Effector memory CD4-positive, alpha-beta T cell (primary cell): ENCODE data around the gene CFAP74.

Experiments
- DNase-seq, 3 donors: peaks; one replicate each; pipeline ENCODE4 v3.0.0-alpha.2; 2020
- H3K27ac ChIP-seq: 2 replicates; pipeline ENCODE4 v1.7.0; 2013; ENCODE audit warnings: mild to moderate bottlenecking, low read length, moderate library complexity; ENCODE audit not compliant: insufficient read depth, poor library complexity, severe bottlenecking
- H3K27me3 ChIP-seq: replicated peaks from 2 replicates; pipeline ENCODE4 v1.7.0; 2013; ENCODE audit warnings: mild to moderate bottlenecking, low read length; ENCODE audit not compliant: insufficient read depth, control insufficient read depth, poor library complexity, severe bottlenecking
- H3K36me3 ChIP-seq: 2 replicates; pipeline ENCODE4 v1.7.0; 2013; ENCODE audit warnings: mild to moderate bottlenecking, low read length, moderate library complexity; ENCODE audit not compliant: control insufficient read depth, insufficient read depth
- H3K4me1 ChIP-seq: 2 replicates; pipeline ENCODE4 v1.7.0; 2013; ENCODE audit warnings: low read length, mild to moderate bottlenecking; ENCODE audit not compliant: control insufficient read depth, insufficient read depth, poor library complexity, severe bottlenecking
- H3K4me3 ChIP-seq: 2 replicates; pipeline ENCODE4 v1.7.0; 2013; ENCODE audit warnings: low read length, low read depth, mild to moderate bottlenecking; ENCODE audit not compliant: insufficient read depth, poor library complexity, severe bottlenecking
- H3K9me3 ChIP-seq: 2 replicates; pipeline ENCODE4 v1.7.0; 2013; ENCODE audit warnings: mild to moderate bottlenecking, low read length, moderate library complexity; ENCODE audit not compliant: control insufficient read depth

The CFAP74 gene

DNA sequence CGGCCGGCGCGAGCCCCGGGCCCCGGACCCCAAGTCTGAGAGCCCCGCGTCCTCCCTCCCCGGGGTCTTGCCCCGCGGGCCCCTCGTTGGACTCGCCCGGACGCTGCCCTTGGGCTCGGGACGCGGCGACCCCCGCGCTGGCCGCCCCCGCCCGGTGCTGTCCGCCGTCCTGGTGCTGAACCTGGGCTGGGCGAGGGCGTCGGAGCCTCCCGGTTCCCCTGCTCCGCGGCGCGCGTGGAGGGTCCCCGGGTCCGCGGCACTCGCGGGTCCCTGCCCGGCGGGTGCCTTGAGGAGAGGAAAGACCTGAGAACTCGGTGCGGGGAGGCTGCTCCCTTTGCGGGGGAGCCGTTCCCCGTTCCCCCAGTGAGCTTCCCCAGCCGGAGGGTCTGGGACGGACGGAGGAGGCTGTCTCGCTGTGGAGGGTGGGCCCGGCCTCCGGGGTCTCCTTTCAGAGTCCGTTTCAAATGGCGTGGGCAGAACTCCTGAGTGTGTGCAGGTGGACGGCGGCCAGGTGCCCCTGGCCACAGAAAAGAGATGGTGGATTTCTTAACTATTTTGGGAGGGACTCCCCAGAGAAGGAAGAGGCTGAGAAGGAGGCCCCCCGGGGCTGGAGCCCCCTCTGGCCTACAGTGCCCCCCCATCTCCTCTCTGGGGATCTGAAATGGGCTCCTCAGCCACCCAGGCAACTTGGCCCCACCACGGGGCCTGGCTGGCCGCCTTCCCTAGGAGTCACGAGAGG is 16.2 kb upstream of the CFAP74 start:
- Histone ChIP-seq H3K4me1 (peaks cover 9% of the 10 kb centered on the region), H3K4me3 (no peak overlapping the region), H3K36me3 (no peaks in the 10 kb centered on the region), H3K9me3 (no peaks in the 10 kb centered on the region), H3K27ac (no peak overlapping the region), H3K27me3 (peaks cover 33% of the 10 kb centered on the region)
- no peak for DNase-seq

DNA sequence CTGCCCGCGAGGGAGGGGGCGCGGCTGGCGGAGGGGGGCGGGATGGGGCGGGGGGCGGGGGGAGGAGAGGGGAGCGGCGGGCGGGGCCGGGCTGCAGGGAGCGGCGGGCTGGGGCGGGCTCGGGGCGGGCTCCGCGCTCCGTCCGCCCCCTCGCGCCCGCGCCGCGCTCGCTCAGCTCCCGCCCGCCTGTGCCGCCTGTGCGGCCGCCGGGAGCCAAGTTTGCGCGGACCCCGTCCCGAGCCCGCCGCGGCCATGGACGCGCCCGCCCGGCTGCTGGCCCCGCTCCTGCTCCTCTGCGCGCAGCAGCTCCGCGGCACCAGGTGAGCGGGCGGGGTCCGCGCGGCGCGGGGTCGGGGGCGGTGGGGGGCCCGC is 15.6 kb upstream of the CFAP74 start, which contains the start of gene GABRD:
TSS of gene GABRD (plus strand) at position 174 of the 372 bp plus-strand sequence. CDS start at position 253, 79 bp downstream.
- Histone ChIP-seq H3K27me3 (peaks cover 33% of the 10 kb centered on the region), H3K4me1 (peaks cover 9% of the 10 kb centered on the region), H3K9me3 (no peaks in the 10 kb centered on the region), H3K4me3 (no peak within 1 kb of the TSS), H3K27ac (no peak within 1 kb of the TSS), H3K36me3 (no peaks in the 10 kb centered on the region)
- DNase-seq, result no peak

GRCh38 chr1:2018217-2019171 is 14.9 kb upstream of the CFAP74 start:
- DNase-seq, result no peak
- Histone ChIP-seq H3K4me1 (peaks cover 9% of the 10 kb centered on the region), H3K9me3 (no peaks in the 10 kb centered on the region), H3K27me3 (peaks cover 33% of the 10 kb centered on the region), H3K27ac (no peak overlapping the region), H3K36me3 (no peaks in the 10 kb centered on the region), H3K4me3 (no peak overlapping the region)

GRCh38 chr1:2016123-2016522 is 12.5 kb upstream of the CFAP74 start:
- Histone ChIP-seq H3K27ac (no peak overlapping the region), H3K4me3 (no peak overlapping the region), H3K4me1 (peaks cover 9% of the 10 kb centered on the region), H3K36me3 (no peaks in the 10 kb centered on the region), H3K9me3 (no peaks in the 10 kb centered on the region), H3K27me3 (peaks cover 22% of the 10 kb centered on the region)
- DNase-seq, result no peak

GRCh38 chr1:2014741-2015735 is 11.5 kb upstream of the CFAP74 start:
- no peak overlapping the region for H3K4me3 ChIP-seq
- H3K4me1 ChIP-seq, result peaks cover 6% of the 10 kb centered on the region
- H3K36me3 ChIP-seq, result no peaks in the 10 kb centered on the region
- H3K27ac ChIP-seq, result no peak overlapping the region
- peaks cover 11% of the 10 kb centered on the region for H3K27me3 ChIP-seq
- no peak for DNase-seq
- H3K9me3 ChIP-seq, result no peaks in the 10 kb centered on the region

GRCh38 chr1:2014181-2014580 is 10.6 kb upstream of the CFAP74 start:
- peaks cover 5% of the 10 kb centered on the region for H3K27me3 ChIP-seq
- no peak overlapping the region for H3K27ac ChIP-seq
- H3K4me1 ChIP-seq, result no peaks in the 10 kb centered on the region
- no peaks in the 10 kb centered on the region for H3K36me3 ChIP-seq
- DNase-seq, result no peak
- H3K4me3 ChIP-seq, result no peak overlapping the region
- no peaks in the 10 kb centered on the region for H3K9me3 ChIP-seq

DNA sequence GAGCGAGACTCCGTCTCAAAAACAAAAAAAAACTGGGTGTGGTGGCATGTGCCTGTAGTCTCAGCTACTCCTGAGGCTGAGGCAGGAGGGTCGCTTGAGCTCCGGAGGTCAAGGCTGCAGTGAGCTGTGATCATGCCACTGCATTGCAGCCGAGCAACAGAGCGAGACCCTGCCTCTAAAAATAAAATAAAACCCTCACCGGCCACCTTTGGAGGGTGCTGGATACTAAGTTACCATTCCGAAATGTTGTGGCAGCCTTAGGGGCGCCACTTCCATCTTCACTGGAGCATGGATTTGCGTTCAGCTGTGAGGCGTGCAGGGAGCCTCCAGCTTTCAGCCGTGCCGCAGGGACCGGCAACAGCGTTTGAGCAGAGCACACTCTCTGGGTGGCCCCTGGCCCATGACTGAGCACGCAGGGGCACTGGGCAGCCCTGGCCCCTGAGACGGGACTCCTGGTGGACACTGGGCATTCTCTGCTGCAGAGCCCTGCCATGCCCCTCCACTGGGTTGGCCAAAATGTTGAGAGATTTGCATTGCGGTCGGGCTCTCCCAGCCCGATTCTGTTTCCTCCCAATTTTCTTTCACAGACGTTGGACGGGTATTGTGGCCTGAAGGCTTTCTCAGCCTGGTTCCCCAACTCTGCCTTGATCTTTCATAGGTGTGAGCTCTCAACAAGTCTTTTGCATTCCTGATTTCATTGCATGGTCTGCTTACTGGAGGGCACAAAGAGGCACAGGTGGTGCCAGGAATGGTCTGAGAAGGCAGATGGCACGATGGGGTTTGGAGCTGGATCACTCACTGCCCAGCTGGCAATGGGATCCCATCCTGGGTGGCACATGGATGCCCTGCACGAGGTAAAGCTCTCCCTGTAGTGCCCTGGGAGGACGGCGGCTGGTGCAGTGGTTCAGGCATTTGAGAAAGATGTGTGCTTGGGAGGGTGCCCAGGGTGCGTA is 5.8 kb upstream of the CFAP74 start:
- Histone ChIP-seq H3K27ac (no peak overlapping the region), H3K9me3 (no peaks in the 10 kb centered on the region), H3K27me3 (no peaks in the 10 kb centered on the region), H3K4me3 (no peak overlapping the region), H3K4me1 (no peaks in the 10 kb centered on the region), H3K36me3 (no peaks in the 10 kb centered on the region)
- no peak for DNase-seq

DNA sequence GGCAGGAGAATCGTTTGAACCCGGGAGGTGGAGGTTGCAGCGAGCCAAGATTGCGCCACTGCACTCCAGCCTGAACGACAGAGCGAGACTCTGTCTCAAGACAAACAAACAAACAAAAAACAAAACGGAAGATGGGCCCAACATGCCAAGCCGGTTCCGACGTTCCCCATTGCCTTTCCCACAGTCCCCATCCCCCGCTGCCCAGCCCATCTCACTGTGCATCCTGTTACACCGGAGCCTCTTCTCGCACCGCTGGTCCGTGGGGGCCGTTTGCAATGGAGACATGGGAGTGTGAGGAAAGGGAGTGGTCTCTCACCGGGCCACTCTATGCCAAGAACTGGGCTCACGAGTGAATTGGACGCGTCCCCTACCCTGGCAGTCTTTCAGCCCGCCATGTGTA is 1.3 kb upstream of the CFAP74 start:
- Histone ChIP-seq H3K36me3 (no peaks in the 10 kb centered on the region), H3K4me1 (no peaks in the 10 kb centered on the region), H3K27ac (no peak overlapping the region), H3K4me3 (no peak overlapping the region), H3K27me3 (peaks cover 4% of the 10 kb centered on the region), H3K9me3 (no peaks in the 10 kb centered on the region)
- DNase-seq, result no peak
